ENCODE results near the gene INIP.

DNA sequence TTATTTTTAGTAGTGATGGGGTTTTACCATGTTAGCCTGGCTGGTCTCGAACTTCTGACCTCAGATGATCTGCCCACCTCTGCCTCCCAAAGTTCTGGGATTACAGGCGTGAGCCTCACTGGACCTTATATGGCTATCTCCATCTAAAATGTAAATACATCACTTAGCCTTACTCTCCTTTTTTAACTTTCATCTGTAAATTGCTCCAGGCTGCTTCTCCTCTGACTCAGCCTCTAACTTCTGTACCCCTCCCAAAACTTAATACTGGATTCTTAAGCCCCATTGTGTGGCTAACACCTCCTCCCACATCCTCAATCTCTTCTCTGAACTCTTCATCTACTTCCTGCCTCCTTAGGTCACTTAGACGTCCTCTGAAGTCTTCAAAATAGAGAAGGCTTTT lies 36.7 kb upstream of the INIP start:
- no peak for TF ChIP-seq POLR2A (IDR thresholded peaks at IDR 0.05)
- TF ChIP-seq, protein P1, sequence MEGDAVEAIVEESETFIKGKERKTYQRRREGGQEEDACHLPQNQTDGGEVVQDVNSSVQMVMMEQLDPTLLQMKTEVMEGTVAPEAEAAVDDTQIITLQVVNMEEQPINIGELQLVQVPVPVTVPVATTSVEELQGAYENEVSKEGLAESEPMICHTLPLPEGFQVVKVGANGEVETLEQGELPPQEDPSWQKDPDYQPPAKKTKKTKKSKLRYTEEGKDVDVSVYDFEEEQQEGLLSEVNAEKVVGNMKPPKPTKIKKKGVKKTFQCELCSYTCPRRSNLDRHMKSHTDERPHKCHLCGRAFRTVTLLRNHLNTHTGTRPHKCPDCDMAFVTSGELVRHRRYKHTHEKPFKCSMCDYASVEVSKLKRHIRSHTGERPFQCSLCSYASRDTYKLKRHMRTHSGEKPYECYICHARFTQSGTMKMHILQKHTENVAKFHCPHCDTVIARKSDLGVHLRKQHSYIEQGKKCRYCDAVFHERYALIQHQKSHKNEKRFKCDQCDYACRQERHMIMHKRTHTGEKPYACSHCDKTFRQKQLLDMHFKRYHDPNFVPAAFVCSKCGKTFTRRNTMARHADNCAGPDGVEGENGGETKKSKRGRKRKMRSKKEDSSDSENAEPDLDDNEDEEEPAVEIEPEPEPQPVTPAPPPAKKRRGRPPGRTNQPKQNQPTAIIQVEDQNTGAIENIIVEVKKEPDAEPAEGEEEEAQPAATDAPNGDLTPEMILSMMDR (IDR thresholded peaks at IDR 0.05): no peak

All from heart left ventricle (tissue), 13 donors.